ENCODE results near the gene MCCD1. TPM values are rescaled to one million over a fixed set of nuclear protein-coding genes. Genes with fewer than 3 reads are reported as not detected.
A peak's percentile ranks its signal among the peaks of the same experiment; 100 is the strongest.

The MCCD1 gene
- total RNA-seq, 1 experiment from 2014 or later, result not detected

DNA sequence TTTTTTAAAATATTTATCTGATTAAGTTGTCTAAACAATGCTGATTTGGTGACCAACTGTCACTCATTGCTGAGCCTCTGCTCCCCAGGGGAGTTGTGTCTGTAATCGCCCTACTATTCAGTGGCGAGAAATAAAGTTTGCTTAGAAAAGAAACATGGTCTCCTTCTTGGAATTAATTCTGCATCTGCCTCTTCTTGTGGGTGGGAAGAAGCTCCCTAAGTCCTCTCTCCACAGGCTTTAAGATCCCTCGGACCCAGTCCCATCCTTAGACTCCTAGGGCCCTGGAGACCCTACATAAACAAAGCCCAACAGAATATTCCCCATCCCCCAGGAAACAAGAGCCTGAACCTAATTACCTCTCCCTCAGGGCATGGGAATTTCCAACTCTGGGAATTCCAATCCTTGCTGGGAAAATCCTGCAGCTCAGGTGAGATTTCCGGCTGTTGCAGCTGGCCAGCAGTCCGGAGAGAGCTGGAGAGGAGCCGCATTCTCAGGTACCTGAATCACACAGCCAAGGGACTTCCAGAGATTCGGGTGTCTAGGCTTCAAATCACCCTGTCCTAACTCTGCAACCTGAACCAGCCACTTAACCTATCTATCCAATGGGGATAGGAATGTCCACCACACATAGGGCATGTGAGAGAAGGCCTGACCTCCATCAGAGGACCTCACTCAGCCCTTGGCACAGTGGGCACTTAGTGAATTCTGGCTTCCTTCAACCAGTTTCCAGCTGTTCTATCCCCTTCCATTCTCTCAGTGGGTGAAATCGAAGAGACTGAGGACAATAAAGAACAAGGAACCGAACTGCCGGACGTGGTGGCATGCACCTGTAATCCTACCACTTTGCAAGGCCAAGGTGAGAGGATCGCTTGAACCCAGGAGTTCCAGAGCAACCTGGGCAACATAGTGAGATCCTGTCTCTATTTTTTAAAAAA, 49.7 kb downstream of the MCCD1 start:
- ChIA-PET CTCF (interaction anchor here (0.6 to 0.9 kb wide), 2 partner anchors 27 to 80 kb away, joined by 3 to 6 read pairs; partner anchors contain the start of gene MICB), POLR2A (interaction anchor here (0.6 to 0.7 kb wide), 2 partner anchors 19 to 30 kb away, joined by 3 to 5 read pairs; no protein-coding TSS in a partner anchor)
- Histone ChIP-seq H3K4me3 (ENCODE audit: low read depth in 2 of 2, low read length in 2 of 2) (no peak overlapping the region), H3K9me3 (ENCODE audit: control insufficient read depth, insufficient read depth, low read depth, low read length) (no peaks in the 10 kb centered on the region), H3K27me3 (ENCODE audit: control insufficient read depth, insufficient read depth, low read length) (no peaks in the 10 kb centered on the region), H3K27ac (ENCODE audit: low read length) (peak overlapping the region; percentile 78), H3K4me1 (ENCODE audit: control insufficient read depth, insufficient read depth, low read length) (peaks cover 22% of the 10 kb centered on the region), H3K36me3 (ENCODE audit: control insufficient read depth, insufficient read depth, low read length) (no peaks in the 10 kb centered on the region)
- no peak for DNase-seq (ENCODE audit: low read depth, low spot score)
- intact Hi-C loops (cut with micrococcal nuclease; ENCODE audit: unreplicated experiment), result no loop called here
- in situ Hi-C loops (cut with HindIII; ENCODE audit: low pct_unique_long_range_greater_than_20kb, low sequenced_read_pairs), result no loop called here
- BruUV-seq (replicated peaks), result no TSS peak
- ATAC-seq, result peak; percentile 57
- TF ChIP-seq, protein P1, sequence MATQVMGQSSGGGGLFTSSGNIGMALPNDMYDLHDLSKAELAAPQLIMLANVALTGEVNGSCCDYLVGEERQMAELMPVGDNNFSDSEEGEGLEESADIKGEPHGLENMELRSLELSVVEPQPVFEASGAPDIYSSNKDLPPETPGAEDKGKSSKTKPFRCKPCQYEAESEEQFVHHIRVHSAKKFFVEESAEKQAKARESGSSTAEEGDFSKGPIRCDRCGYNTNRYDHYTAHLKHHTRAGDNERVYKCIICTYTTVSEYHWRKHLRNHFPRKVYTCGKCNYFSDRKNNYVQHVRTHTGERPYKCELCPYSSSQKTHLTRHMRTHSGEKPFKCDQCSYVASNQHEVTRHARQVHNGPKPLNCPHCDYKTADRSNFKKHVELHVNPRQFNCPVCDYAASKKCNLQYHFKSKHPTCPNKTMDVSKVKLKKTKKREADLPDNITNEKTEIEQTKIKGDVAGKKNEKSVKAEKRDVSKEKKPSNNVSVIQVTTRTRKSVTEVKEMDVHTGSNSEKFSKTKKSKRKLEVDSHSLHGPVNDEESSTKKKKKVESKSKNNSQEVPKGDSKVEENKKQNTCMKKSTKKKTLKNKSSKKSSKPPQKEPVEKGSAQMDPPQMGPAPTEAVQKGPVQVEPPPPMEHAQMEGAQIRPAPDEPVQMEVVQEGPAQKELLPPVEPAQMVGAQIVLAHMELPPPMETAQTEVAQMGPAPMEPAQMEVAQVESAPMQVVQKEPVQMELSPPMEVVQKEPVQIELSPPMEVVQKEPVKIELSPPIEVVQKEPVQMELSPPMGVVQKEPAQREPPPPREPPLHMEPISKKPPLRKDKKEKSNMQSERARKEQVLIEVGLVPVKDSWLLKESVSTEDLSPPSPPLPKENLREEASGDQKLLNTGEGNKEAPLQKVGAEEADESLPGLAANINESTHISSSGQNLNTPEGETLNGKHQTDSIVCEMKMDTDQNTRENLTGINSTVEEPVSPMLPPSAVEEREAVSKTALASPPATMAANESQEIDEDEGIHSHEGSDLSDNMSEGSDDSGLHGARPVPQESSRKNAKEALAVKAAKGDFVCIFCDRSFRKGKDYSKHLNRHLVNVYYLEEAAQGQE (IDR thresholded peaks at IDR 0.05; ENCODE audit: insufficient read depth in 1 of 2, low read depth in 2 of 2, low read length in 1 of 2), result peak; percentile 50 to 53; a peak in 1 of 4 replicates
- TF ChIP-seq, protein P2, sequence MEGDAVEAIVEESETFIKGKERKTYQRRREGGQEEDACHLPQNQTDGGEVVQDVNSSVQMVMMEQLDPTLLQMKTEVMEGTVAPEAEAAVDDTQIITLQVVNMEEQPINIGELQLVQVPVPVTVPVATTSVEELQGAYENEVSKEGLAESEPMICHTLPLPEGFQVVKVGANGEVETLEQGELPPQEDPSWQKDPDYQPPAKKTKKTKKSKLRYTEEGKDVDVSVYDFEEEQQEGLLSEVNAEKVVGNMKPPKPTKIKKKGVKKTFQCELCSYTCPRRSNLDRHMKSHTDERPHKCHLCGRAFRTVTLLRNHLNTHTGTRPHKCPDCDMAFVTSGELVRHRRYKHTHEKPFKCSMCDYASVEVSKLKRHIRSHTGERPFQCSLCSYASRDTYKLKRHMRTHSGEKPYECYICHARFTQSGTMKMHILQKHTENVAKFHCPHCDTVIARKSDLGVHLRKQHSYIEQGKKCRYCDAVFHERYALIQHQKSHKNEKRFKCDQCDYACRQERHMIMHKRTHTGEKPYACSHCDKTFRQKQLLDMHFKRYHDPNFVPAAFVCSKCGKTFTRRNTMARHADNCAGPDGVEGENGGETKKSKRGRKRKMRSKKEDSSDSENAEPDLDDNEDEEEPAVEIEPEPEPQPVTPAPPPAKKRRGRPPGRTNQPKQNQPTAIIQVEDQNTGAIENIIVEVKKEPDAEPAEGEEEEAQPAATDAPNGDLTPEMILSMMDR (IDR thresholded peaks at IDR 0.05), result no peak

DNA sequence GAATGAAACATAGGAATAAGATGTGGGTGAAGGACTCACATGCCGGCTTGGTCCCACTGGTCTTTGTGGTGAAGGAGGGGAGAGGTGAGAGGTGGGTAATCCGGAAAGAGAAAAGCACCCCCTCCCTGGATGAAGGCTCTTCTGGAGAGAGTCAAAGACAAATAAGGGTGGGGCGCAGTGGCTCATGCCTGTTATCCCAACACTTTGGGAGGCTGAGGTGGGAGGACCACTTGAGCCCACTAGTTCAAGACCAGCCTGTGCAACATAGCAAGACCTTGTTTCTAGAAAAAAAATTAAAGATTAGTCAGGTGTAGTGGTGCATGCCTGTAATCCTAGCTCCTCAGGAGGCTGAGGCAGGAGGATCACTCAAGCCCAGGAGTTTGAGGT, 50.4 kb downstream of the MCCD1 start:
- intact Hi-C loops (cut with micrococcal nuclease; ENCODE audit: unreplicated experiment), result no loop called here
- ATAC-seq (no peak), DNase-seq (ENCODE audit: low read depth, low spot score) (no peak)
- BruUV-seq (replicated peaks), result no TSS peak
- peaks cover 22% of the 10 kb centered on the region for H3K4me1 ChIP-seq (ENCODE audit: control insufficient read depth, insufficient read depth, low read length)
- TF ChIP-seq, protein P1 (IDR thresholded peaks at IDR 0.05; ENCODE audit: insufficient read depth in 1 of 2, low read depth in 2 of 2, low read length in 1 of 2), result no peak
- no peak for TF ChIP-seq SIN3A (IDR thresholded peaks at IDR 0.05; ENCODE audit: borderline replicate concordance, insufficient read depth, low read depth, low read length)
- TF ChIP-seq, protein P2 (IDR thresholded peaks at IDR 0.05), result no peak
- TF ChIP-seq POLR2AphosphoS5 (IDR thresholded peaks at IDR 0.05; ENCODE audit: low read depth, low read length), result no peak
- no peak for TF ChIP-seq TCF7L2 (IDR thresholded peaks at IDR 0.05; ENCODE audit: low read depth, low read length)
- H3K4me3 ChIP-seq (ENCODE audit: low read depth in 2 of 2, low read length in 2 of 2), result no peak overlapping the region
- POLR2A ChIA-PET, result no interaction called here
- peak overlapping the region; percentile 78; the same call in 1 of the 2 replicates for H3K27ac ChIP-seq (ENCODE audit: low read length)
- in situ Hi-C loops (cut with HindIII; ENCODE audit: low pct_unique_long_range_greater_than_20kb, low sequenced_read_pairs), result no loop called here
- CTCF ChIA-PET, result interaction anchor here (0.9 kb wide), 1 partner anchor 28 kb away, joined by 3 read pairs; no protein-coding TSS in a partner anchor
- no peaks in the 10 kb centered on the region for H3K27me3 ChIP-seq (ENCODE audit: control insufficient read depth, insufficient read depth, low read length)
- no peaks in the 10 kb centered on the region for H3K36me3 ChIP-seq (ENCODE audit: control insufficient read depth, insufficient read depth, low read length)
- H3K9me3 ChIP-seq (ENCODE audit: control insufficient read depth, insufficient read depth, low read depth, low read length), result no peaks in the 10 kb centered on the region

Measured in Panc1 (cell line).